T-helper 1 cell treated with Interleukin-12 subunit alpha and Interleukin-12 subunit beta and Interleukin-4 antibody, amounts not matched to agents 30 μg/mL and 1 μg/mL, for 36 hours (primary cell): ENCODE results near the gene CTIF.

Experiments
- H3K27ac Mint-ChIP-seq: one replicate; pipeline ENCODE4 v1.8.0; 2021; ENCODE audit warnings: mild to moderate bottlenecking, mixed read lengths
- H3K27me3 Mint-ChIP-seq: one replicate; pipeline ENCODE4 v1.8.0; 2021; ENCODE audit warnings: low read depth, mixed read lengths
- H3K36me3 Mint-ChIP-seq: one replicate; pipeline ENCODE4 v1.8.0; 2021; ENCODE audit warnings: low read depth, mixed read lengths
- H3K4me1 Mint-ChIP-seq: one replicate; pipeline ENCODE4 v1.8.0; 2021; ENCODE audit warnings: low read depth, mixed read lengths
- H3K4me3 Mint-ChIP-seq: one replicate; pipeline ENCODE4 v1.8.0; 2021; ENCODE audit warnings: mild to moderate bottlenecking, moderate library complexity, mixed read lengths
- H3K9me3 Mint-ChIP-seq: one replicate; pipeline ENCODE4 v1.8.0; 2021; ENCODE audit warnings: mixed read lengths

Gene CTIF

DNA sequence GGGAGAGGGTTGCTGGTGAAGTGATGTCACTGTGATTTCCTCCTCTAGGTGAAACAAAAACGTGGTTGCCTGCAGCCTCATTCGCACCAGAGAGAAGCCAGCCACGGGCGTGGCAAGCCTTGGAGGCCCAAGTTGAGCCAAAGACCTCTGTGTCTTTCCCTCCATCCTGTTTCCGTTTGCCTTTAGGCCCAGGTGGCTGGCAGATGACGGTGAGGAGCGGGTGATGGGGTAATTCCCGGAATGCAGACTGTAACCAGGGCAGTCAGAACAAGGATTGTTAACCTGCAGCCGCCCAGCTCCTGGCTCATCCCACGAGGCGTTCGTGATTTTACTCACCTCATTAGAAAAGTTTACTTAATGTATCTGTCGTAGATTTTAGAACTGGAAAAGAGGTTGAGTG is 14.4 kb downstream of the CTIF start:
- Mint-ChIP-seq H3K27ac (no peak overlapping the region), H3K36me3 (no peaks in the 10 kb centered on the region), H3K27me3 (peaks cover 9% of the 10 kb centered on the region), H3K4me1 (no peaks in the 10 kb centered on the region), H3K4me3 (no peak overlapping the region), H3K9me3 (no peaks in the 10 kb centered on the region)

DNA sequence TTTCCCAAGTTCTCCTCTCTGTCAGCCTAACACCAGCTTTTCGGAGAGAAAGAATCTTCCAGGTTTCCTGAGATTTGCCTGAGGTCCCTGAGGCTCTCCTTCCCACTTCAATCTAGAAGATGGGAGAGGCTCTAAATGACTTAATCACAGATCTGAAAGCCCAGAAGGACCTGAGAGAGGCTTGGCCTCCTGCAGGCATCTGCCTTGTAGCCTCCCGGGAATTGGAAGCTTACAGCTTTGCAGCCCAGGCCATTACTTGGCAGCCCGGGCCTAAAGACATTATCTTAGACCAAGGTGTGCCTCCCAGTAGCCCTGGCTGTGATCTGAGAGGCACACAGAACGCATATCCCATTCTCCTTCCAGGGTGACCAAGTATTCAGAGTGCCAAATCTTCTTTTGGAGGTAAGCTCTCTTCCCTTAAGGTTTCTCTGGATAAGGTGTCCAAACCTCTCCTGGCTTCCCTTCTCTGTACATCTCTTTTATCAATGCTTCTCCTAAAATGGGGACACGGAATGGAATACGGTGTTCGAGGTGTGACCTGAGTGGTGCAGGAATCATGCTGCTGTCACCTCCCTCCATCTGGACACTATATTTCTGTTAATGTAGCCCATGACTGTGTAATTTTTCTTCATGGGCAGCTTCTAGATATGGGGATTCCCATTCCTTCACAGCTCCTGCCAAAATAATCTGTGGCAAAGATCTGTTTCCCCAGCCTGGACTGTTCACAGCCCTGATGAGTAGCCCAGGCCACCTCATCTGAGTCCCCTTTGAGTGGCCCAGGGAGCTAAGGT is 16.0 kb downstream of the CTIF start:
- Mint-ChIP-seq H3K4me3 (no peak overlapping the region), H3K27ac (no peak overlapping the region), H3K4me1 (no peaks in the 10 kb centered on the region), H3K9me3 (no peaks in the 10 kb centered on the region), H3K27me3 (peaks cover 3% of the 10 kb centered on the region), H3K36me3 (no peaks in the 10 kb centered on the region)

DNA sequence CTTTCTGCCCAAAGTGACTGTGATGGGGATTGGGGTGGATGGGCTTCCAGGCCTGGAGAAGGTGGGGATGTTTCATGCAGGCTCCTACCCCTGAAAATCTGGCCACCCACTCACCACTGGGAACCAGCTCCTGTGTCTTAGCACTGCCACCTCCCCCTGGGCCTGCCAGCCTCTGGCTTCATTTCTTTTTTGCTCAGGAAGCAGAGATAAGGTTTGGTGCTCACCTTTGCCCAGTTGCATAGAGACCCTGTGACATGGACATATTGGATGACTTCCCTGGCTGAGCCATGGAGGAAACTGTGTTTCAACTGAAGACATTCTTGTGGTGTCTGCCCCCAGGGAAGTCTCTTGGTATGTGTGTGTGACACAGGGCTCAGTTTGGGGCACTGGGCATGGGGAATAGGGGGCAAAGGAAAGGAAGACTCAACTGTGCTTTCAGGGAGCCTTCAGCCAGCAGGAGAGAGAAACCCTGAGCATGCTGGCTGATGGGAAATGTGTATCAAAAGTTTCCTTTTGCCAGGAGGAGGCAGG is 16.7 kb downstream of the CTIF start:
- Mint-ChIP-seq H3K27me3 (peaks cover 3% of the 10 kb centered on the region), H3K36me3 (no peaks in the 10 kb centered on the region), H3K4me3 (no peak overlapping the region), H3K9me3 (no peaks in the 10 kb centered on the region), H3K27ac (no peak overlapping the region), H3K4me1 (no peaks in the 10 kb centered on the region)

DNA sequence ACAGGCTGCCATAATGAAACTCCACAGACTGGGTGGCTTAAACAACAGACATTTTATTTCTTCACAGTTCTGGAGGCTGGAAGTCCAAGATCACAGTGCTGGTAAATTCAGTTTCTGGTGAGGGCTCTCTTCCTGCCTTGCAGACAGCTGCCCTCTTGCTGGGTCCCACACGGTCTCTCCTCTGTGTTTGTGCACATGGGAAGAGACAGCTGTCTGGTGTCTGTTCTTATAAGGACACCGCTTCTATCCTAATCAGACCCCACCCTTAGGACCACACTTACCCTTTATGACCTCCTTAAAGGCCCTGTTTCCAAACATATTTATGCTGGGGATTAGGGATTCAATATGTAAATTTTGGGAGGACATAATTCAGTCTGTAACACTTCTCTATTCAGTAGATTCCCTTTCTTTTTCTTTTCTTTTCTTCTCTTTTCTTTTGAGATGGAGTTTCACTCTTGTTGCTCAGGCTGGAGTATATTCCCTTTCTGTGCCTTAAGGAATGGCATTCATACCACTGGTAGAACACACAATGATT is 18.9 kb downstream of the CTIF start:
- Mint-ChIP-seq H3K36me3 (no peaks in the 10 kb centered on the region), H3K4me1 (no peaks in the 10 kb centered on the region), H3K4me3 (no peak overlapping the region), H3K27me3 (peaks cover 3% of the 10 kb centered on the region), H3K27ac (no peak overlapping the region), H3K9me3 (no peaks in the 10 kb centered on the region)

DNA sequence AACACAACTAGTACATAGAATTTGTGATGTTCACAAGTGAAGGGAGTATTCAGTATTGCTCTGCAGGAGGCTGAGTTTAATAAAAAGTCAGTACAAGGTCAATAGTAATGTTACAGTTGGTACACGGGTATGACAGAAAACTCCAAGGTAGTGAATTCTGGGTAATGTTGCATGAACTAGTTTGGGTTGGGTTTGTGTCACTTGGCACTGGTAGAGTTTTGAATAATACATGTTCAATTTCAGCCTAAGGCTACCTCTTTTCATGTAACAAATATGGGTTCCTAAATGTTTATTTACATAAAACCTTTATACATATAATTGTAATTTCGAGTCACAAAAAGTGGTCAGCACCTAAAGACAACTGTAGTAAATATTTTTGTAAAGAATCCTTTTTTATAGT is 19.4 kb downstream of the CTIF start:
- peaks cover 3% of the 10 kb centered on the region for H3K27me3 Mint-ChIP-seq
- no peaks in the 10 kb centered on the region for H3K4me1 Mint-ChIP-seq
- H3K36me3 Mint-ChIP-seq, result no peaks in the 10 kb centered on the region
- no peak overlapping the region for H3K27ac Mint-ChIP-seq
- no peaks in the 10 kb centered on the region for H3K9me3 Mint-ChIP-seq
- no peak overlapping the region for H3K4me3 Mint-ChIP-seq

DNA sequence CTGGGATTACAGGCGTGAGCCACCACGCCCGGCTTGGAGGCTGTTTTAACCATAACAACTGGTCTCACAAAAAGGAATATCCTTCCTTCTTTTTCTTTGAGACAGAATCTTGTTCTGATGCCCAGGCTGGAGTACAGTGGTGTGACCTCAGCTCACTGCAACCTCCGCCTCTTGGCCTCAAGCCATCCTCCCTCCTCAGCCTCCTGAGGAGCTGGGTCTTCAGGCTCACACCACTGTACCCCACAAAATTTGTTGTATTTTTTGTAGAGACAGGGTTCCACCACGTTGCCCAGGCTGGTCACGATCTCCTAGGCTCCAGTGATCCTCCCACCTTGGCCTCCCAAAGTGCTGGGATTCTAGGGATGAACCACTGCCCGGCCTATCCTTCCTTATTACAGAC is 21.7 kb downstream of the CTIF start:
- Mint-ChIP-seq H3K27ac (no peak overlapping the region), H3K9me3 (no peaks in the 10 kb centered on the region), H3K4me1 (peaks cover 1% of the 10 kb centered on the region), H3K4me3 (no peak overlapping the region), H3K36me3 (no peaks in the 10 kb centered on the region), H3K27me3 (peaks cover 3% of the 10 kb centered on the region)

DNA sequence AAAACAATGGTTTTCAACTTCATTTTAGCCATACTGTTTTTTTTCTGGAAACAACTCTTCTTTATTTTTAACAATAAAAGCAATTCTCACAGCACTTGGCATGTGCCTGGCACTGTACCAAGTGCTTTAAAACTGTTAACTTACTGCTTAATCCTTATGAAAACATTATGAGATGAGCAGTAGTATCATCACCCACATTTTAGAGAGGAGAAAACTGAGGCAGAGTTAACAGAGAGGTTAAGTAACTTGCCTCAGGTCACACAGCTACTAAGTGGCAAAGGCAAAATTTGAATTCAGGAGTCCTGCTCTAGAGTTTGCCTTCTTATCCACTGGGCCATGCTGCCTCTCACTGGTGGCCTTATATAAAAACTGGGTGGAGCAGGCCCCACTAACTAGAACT is 23.2 kb downstream of the CTIF start:
- no peak overlapping the region for H3K27ac Mint-ChIP-seq
- H3K27me3 Mint-ChIP-seq, result no peaks in the 10 kb centered on the region
- H3K4me1 Mint-ChIP-seq, result peaks cover 1% of the 10 kb centered on the region
- no peaks in the 10 kb centered on the region for H3K9me3 Mint-ChIP-seq
- H3K36me3 Mint-ChIP-seq, result no peaks in the 10 kb centered on the region
- no peak overlapping the region for H3K4me3 Mint-ChIP-seq

DNA sequence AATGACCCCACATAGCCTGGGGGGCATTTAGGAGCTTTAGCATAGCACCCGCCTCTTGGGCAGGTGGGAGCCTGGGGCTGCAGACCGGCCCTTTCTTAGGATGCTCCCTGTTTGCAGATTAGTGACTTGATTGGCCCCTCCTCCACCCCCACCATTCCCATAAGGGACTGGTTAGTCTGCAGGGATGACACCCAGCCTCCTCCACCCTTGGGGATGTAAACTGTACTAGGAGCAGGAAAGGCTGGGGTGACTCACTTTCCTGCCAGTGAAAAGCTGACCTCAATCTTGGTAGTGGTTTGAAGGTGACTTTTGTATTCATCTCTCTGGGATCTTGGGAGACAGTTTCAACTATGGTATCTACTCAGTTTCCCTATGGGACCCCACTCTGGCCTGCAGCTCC is 24.2 kb downstream of the CTIF start:
- H3K27ac Mint-ChIP-seq, result peak overlapping the region; percentile 41
- H3K4me3 Mint-ChIP-seq, result no peak overlapping the region
- H3K4me1 Mint-ChIP-seq, result peaks cover 1% of the 10 kb centered on the region
- no peaks in the 10 kb centered on the region for H3K36me3 Mint-ChIP-seq
- no peaks in the 10 kb centered on the region for H3K9me3 Mint-ChIP-seq
- H3K27me3 Mint-ChIP-seq, result no peaks in the 10 kb centered on the region

DNA sequence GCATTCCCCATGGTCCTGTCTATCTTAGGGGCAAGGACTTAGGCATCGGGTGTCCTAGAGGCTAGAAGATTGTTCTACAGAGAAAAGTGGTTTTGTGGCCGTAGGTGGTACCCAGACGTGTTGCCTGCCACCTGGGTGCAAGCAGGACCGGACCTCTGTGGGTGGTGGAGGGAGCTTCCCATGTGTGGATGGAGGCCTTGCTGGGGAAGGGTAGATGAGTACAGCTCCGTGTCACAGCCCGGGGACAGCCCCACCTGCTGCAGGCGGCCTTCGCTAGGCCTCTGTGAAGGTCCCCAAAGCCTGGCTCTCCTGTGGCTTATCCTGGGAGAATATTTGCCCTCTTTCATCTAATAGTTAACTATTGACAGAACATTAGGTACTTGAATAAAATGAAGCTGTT is 25.3 kb downstream of the CTIF start:
- H3K4me1 Mint-ChIP-seq, result peaks cover 1% of the 10 kb centered on the region
- no peaks in the 10 kb centered on the region for H3K27me3 Mint-ChIP-seq
- H3K9me3 Mint-ChIP-seq, result no peaks in the 10 kb centered on the region
- no peak overlapping the region for H3K4me3 Mint-ChIP-seq
- H3K36me3 Mint-ChIP-seq, result no peaks in the 10 kb centered on the region
- H3K27ac Mint-ChIP-seq, result no peak overlapping the region

DNA sequence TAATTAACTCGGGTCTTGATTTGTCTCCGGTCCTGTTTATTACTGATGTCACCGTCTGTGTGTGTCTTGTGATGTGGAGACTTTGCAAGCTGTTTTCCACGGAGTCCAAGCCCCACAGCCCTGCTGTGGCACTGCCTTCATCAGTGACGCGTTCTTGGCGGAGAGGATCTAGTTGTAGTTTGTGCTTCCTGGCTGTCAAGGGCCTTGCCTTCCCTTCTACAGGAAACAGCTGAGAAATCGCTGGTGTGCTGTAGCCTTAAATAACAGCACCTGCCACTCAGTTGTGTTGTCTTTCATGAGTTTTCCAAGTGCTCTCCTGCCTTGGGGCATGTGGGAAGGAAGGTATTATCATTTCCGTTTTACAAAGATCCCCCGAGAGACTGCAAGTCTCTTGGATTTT is 26.3 kb downstream of the CTIF start:
- Mint-ChIP-seq H3K27me3 (no peaks in the 10 kb centered on the region), H3K9me3 (no peaks in the 10 kb centered on the region), H3K4me3 (no peak overlapping the region), H3K36me3 (no peaks in the 10 kb centered on the region), H3K4me1 (peaks cover 1% of the 10 kb centered on the region), H3K27ac (no peak overlapping the region)

DNA sequence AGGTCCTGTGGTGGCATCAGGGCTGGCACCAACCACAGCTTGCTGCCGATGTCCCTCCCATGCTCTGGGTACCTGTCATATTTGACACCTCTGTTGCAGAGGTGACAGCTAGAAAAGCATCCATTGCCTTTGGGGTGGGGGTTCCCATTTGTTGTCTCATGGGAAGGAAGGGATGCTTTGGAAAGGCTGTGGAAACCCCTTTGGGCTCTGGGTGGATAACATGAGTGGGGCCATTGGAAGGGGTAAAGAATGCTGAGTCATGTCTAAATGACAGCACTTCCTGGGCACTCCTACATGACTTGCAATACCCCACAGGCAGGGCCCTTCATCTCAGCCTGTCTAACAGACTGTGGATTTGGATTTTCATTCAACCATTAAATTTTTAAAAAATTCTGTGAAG is 27.8 kb downstream of the CTIF start:
- Mint-ChIP-seq H3K4me3 (no peak overlapping the region), H3K36me3 (no peaks in the 10 kb centered on the region), H3K4me1 (peaks cover 1% of the 10 kb centered on the region), H3K27ac (no peak overlapping the region), H3K27me3 (no peaks in the 10 kb centered on the region), H3K9me3 (no peaks in the 10 kb centered on the region)

DNA sequence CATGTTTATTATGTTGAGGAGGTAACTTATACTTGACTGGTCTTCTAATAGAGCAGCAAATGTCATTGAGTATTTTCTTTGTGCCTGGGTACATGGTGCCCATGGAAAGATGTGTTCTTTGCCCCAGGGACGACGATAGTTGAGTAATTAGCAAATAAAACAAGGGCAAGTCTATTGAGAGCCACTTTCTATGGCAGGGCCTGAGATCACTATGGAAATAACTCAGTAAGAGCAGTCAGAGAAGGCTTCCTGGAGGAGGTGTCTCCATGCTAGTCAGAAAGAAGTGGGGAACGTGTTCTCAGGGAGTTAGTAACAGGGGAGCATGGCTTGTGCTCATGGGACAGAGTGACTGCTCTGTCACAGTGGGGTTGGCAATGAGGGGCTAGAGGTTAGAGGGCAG is 28.6 kb downstream of the CTIF start:
- no peaks in the 10 kb centered on the region for H3K27me3 Mint-ChIP-seq
- H3K36me3 Mint-ChIP-seq, result no peaks in the 10 kb centered on the region
- no peak overlapping the region for H3K4me3 Mint-ChIP-seq
- no peak overlapping the region for H3K27ac Mint-ChIP-seq
- peaks cover 1% of the 10 kb centered on the region for H3K4me1 Mint-ChIP-seq
- no peaks in the 10 kb centered on the region for H3K9me3 Mint-ChIP-seq

DNA sequence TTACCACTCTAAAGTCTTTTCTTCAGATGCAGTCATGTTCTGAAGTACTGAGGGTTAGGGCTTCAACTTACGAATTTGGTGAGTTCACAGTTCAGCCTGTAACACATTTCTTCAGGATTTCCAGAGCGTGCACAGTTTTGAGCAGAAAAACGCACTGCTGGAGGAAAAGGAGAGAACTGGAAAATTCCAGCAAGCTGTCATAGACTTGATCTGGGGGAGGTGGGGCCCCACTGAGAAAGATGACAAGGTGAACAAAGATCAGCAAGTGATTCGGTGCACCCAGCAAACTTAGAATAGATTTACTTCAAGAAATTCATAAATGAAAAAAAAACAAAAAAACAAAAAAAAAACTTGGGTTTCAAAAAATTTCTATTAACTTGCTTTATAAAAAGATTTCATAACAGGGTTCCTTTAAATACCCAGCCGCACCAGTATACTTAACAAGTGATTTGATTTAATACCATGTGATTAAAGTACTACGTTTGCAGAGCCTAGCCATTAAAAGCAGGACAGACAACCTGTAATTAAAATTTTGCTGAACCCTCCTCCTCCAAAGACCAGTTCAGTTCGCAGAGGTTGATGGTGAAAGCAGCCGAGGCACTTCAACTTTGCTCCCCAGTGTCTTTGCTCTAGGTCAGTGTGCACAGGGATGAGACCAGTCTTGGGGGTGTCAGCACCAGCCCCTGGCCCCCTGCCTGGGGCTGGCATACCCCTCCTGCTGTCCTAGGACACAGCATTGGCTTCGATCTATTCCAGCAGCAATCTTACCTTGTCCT is 30.5 kb downstream of the CTIF start:
- Mint-ChIP-seq H3K36me3 (no peaks in the 10 kb centered on the region), H3K4me3 (no peak overlapping the region), H3K27ac (no peak overlapping the region), H3K9me3 (no peaks in the 10 kb centered on the region), H3K4me1 (peaks cover 1% of the 10 kb centered on the region), H3K27me3 (no peaks in the 10 kb centered on the region)

DNA sequence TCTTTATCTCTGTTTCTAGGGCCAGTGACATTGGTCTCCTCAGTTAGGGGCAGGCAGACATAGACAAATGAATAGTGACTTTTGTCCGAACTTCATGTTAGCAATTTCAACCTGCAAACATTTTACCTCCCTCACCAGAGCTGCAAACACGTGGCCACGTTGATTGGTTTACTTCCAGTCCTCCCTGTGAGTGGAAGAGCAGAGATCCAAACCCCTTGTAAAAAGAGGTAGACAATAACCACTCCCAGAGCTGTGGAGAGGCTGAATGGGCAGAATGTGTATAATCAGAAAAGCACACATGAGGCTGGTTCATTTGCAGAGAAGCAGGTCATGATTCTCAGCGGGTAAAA is 31.1 kb downstream of the CTIF start:
- Mint-ChIP-seq H3K36me3 (no peaks in the 10 kb centered on the region), H3K9me3 (no peaks in the 10 kb centered on the region), H3K27ac (no peak overlapping the region), H3K4me1 (peaks cover 1% of the 10 kb centered on the region), H3K27me3 (no peaks in the 10 kb centered on the region), H3K4me3 (no peak overlapping the region)

DNA sequence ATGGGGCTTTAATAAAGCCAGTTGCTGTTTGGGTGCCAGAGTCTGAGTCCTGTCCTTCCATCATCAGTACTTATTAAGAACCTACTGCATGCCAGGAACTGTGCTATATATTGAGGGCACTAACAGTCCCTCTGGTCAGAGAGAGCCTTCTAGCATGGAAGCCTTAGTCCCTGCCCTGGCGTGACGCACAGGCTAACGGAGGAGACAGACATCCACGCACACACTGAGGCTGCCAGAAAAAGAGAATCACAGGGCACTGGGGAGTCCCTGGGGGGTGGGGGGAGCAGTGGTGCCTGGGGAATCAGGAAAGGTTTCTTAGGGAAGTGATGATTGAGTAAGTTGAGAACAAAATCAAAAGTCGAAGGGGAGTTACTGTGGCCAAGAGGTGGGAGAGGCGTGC is 31.5 kb downstream of the CTIF start:
- H3K27ac Mint-ChIP-seq, result no peak overlapping the region
- no peaks in the 10 kb centered on the region for H3K9me3 Mint-ChIP-seq
- no peaks in the 10 kb centered on the region for H3K27me3 Mint-ChIP-seq
- no peak overlapping the region for H3K4me3 Mint-ChIP-seq
- H3K36me3 Mint-ChIP-seq, result no peaks in the 10 kb centered on the region
- no peaks in the 10 kb centered on the region for H3K4me1 Mint-ChIP-seq
